NCI-H2227 treated with DMSO at 0.1 percent for 48 hours (cell line): ENCODE data around the gene TMC3.

Experiments used
- DNase-seq: peaks from one replicate; lab custom pipeline; 2025; lab: John Stamatoyannopoulos, UW

The TMC3 gene

DNA sequence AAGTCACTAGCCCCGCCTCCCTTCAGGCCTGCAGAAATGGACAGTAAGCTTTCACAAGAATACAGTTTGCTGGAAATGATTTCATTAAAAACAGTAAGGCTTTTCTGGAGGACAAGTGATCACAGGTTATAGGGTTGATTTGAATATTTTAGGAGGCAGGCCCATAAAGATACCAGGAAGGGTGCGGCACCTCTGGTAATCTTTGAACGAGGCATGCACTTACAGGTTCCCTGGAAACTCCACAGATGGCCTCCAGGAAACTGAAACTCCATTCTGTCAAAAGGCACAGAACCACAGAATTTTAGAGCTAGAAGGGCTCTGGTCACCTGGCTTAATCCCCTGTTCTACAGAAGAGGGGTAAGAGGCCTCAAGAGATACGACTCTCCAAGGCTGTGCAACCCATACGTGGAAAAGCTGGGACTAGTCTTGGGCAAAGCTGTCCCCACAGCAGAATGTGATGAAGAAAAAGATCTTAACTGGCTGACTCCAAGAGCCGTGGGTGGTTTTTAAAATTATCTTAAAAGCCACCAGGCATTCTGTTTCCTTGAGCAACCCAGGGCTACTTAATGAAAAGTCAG lies 51.2 kb downstream of the TMC3 start:
- DNase-seq, result no peak

DNA sequence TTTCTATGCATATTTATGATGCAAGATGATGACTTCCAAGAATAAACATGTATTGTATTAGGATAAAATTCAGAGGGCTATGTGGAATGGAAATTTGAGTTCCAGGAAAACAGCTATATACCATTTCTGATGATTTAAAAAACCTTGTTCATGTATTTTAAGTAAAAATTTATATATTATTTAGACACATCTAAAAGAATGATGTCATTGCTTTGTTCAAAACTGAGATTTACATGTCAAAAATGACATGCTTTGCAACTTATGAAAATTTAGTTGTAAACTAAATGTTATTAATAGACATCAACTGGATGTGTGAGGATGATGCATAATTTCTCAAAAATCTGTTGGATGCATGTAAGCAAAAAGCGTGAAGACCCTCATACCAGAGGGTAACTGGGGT lies 52.3 kb downstream of the TMC3 start:
- no peak for DNase-seq

DNA sequence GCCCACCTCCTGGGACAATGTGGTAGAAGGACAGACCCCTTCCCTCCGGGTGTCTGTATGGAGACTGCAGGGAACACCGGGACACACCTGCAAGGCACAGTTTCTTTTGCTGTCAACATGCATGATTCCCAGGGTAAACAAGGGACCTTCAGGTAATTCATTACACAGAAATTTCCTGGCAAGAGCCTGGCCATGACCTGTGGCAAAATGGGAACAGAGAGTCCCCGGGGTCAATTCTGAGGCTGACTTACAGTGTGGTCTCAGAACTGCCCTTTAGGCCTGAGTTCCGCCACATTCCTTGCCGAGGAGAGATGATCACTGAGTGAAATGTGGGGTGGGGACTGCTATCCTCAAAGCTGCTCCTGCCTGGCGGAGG lies 56.4 kb downstream of the TMC3 start:
- DNase-seq, result no peak

DNA sequence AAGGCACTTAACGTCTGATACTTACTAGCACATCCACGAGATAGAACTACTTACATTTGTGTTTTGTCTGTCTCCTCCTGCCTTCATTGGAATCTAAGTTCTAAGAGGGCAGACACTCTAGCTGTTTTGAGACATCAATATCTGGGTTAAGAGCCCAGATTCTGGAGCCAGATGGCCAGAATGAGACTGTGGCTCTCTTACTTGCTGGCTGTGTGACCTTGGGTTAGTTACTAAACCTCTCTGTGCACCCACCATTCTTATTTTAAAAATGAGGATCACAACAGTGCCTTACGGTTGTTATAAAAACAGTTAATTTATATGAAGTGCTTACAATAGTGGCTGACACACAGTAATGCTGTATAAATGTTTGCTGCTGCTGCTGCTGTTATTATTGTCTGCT lies 57.7 kb downstream of the TMC3 start:
- DNase-seq, result no peak

DNA sequence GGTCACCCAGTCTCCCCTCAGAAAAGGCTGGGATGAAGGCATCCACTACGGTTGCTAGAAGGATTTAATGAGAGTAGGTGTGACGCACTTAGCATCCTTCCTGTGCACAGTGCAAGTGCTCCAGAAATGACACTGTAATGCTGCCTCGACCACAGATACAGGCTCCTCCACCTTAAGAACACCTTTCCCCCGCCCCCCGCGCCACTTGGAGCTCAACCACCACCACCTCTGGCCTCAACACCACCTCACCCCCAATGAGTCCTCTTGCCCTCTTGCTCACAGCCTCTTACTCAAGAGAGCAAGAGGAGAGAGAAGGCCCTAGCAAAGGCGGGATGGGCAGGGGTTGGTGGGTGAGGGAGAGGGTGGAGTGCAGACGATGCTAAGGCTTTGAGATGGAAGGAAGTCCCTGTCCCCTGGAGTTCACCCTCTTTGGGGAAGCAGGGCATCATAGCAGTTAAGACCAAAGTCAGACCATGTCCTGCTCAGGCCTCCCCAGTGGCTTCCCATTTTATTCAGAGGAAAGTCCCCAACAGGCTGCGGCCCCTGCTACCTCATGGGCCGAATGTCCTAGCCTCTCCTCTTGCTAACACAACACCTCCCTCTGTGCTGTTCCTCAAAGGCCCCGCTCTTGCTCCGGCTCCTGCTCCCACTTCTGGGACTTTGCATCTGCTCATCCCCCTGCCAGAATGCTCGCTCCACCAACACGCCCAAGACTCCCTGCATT lies 58.4 kb downstream of the TMC3 start:
- DNase-seq, result no peak

DNA sequence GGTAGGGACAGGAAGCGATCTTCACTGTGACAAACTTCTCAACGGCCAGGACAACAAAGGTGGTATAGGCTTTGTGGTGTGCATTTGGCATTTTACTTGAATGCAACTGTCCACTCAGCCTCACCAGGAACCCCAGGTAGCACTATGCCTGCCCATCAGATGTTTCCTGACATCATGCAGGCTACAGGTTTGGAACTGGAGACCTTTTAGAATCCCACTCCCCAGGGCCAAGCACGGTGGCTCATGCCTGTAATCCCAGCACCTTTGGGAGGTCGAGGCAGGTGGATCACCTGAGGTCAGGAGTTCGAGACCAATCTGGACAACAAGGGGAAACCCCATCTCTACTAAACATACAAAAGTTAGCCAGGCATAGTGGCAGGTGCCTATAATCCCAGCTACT lies 59.6 kb downstream of the TMC3 start:
- no peak for DNase-seq

DNA sequence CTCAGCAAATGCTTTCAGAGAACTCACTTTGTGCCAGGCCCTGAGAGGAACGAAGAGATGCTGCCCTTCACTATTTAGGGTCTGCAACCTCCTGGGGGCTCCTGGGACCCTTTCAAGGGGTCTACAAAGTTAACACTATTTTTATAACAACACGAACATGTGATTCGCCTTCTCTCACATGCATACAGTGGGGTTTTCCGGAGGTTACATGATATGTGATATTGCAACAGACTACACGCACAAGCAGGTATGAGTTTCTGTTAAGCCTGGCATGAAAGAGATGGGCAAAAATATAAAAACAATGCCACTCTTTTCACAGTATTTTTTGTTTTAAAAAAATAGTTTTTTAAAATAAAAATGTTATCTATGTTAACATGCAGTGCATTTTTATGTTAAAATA lies 60.3 kb downstream of the TMC3 start:
- DNase-seq, result no peak

DNA sequence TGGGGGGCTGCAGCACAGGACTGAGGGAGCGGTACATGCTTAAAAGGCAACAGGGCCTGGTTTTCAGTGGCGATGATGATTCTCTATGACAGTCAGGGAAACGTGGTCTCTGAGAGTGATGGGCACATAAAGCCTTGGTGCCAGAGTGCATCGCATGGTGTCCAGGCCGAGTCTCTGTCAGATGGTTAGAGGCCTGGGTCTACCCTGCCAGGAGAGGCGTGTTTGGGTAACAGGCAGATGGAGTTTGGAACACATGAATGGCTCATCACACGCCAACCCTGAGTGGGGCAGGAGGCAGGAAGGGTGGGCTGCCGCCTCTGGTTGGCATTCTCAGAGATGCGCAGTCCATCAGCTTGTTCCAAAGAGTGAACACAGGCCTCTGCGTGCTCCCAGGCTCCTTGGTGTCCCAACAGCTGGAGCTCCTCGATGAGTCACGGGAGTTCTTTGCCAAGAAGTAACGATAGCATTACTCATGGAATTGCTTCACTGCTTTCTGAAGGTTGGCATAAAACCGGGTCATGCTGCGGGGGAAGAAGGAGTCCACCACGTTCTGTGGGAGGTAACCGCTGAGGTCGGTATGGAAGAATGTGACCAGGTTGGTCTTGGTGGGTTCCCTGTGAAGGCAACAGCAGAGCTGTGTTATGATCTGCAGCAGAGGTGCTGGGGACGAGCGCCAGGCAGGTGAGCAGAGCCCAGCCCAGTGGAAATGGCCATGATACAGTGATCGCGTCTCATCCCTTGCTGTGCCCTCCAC lies 61.0 kb downstream of the TMC3 start:
- no peak for DNase-seq

DNA sequence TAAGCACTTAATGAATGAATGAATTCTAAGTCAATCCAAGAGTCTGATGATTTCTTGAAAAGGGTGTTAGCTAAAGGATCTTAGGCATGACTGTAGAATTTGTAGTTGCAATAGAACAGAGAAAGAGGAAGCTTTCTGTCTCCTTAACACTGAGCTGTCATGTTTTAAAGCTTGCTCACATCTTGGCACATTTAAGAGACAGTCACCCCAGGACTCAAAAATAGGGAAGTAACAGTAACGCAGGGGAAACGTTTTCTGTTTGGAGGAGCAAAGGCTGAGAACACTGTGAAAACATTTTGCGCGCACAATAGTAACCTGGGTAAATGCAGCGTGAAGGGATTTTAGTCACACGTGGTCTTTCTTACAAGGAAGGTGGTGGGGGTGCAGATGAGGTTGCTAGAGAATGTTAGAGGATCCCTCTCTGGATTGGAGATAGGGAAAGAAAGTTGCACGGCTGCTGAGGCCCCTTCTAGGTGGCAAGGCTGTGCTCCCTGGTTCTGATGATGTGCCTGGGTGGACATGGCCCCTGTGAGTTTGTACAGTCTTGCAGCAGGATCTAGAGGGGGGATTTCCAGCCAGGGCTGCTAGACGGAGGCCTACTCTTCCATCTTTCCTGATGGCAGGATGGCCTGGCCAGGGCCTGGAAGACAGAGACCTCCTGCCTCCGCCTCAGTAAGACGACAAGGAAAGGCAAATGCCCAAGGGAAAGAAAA lies 62.1 kb downstream of the TMC3 start:
- DNase-seq, result no peak

DNA sequence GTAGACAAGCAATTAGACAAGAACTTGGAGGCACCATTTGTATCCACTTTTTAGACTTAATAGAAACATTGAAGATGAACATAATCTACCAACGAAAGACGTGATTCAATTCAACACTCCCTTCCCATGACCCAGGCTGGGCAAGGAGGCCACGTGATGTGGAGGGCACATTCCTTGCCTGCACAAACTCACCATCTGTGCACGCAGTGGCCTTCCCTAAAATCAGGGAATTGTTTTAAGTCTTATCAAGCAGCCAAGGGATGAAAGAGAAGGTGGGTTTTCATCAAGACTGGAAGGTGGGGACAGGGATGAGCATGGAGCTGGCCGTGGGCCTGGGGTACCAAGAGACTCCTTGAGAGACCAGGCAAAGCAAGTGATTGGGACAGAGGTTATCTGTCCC lies 63.5 kb downstream of the TMC3 start:
- no peak for DNase-seq

DNA sequence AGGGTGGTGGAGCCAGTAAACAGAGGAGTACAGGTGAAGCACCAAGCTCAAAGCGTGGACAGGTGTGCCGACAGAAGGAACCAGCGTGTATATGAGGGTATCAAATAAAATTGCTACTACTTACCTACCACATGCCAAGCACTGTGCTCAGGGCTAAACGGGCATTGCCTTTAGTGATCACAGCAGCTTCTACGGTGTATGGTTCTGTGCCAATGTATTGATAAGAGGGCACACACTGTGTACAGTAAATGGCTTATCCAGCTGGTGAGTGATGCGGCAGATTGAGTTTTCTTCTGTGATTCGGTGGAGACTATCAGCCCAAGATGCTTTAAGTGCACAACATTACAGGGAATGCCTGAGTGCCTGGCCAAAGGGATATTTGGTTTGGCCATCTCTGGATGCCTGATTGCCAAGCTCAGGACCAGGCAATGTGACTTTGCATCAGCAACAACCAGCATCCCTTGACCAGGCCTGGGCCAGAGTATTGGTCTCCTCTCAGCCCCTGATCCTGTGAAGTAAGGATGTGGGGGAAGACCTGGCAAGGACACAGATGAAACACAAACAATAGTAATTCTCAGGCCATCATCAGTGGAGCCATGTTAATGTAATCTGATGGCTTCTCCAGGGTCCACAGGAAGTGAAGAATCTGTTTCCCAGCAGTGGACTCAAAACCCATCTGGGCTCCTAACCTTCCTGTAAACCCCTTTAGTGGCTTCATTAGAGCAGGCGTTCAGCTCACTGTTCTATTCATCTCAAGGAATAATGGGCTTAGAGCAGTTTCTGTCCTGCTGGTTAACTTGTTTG lies 64.2 kb downstream of the TMC3 start:
- DNase-seq, result no peak

DNA sequence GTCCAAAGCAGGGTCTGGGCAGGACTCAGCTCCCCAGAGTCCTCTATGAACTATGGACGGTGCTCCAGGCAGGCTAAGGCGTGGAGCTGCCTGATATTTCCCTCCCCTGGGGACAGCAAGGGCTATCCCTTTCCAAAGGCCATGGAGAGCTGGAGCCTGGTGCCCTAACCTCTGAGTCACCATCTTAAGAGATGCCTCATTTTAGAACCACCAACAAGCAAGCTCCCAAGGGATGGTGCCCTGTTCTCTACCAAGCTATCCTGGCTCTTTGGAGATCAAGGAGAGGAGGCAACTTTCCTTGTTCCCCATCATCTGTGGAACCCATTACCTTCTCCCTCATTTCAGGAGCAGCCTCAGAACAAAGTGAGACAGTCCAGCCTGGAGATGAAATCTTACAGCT lies 65.8 kb downstream of the TMC3 start:
- no peak for DNase-seq

DNA sequence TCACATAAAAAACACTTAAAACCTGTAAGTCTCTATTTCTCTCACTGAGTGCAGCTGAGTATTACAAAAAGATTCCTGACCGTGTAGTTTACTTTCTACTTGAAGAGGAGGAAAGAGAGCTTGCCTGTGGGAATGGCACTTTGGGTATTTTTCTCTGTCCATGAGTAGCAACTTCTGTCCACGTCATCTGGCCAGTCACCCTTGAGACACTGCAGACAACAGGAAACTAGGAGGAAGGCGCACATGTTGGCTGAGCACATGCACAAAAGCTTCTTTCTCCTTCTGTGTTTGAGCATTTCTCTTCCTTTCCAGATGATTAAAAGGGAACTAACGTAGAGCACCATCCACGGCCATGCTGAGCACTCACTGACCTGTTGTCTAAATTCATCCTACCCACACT lies 69.8 kb downstream of the TMC3 start:
- no peak for DNase-seq

DNA sequence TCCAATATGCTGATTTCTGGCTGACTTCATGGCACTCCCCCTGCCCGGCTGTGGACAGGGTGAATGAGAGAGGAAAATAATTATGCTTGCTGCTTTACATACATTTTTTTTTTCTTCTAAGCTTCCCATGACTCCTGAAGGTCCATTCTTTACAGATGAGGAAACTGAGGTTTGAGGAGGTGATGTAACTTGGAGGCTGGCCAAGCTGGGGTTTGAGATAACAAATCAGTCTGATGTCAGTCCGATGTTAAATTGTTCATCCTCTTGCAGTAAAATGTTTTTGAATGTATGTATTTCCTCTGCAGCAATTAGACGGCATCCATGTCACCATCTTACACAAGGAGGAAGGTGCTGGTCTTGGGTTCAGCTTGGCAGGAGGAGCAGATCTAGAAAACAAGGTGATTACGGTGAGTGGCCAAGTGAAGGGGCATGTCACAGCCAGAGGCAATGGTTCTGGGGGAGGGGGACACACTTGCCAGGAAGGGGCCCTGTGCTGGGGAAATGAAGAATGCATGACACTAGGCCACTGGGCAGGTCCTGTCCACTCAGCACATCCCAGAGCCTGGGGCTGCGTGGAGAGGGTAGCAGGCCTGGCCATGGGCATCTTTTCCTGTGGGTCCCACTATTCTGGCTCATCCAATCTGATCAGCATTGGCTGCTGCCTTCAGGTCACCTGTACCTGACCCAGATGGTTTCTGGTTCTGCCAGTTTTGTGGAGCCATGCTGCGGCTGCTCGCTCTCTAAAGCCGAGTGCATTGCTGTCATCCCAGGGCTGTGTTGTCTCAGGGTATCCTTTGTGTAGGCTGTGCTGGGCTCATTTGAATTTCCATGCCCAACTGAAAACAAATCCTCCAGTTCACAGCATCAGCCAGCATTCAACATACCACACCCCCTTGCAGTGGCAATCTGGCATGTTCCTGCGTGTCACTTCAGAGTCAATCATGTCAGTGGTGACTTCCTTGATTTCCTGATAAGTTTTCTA lies 70.5 kb downstream of the TMC3 start:
- DNase-seq, result no peak

DNA sequence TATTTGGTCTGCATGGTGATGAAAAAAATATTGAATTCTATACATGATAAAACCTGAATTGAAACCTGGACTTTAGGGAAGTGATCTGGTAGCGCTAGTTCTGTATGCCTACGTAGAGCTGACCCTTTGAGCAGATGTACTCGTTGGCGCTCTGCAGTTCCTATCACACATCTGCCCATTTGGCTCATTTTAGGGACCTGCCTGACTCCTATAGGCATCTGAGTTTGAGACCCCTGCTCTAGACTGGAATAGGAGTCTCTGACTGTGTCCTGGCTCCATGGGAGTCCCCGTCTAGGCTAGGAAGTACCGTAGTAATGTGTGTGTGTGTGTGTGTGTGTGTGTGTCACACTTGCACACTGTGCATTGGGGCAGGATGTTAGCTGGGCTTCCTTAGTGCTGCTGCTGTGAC lies 71.3 kb downstream of the TMC3 start:
- no peak for DNase-seq

DNA sequence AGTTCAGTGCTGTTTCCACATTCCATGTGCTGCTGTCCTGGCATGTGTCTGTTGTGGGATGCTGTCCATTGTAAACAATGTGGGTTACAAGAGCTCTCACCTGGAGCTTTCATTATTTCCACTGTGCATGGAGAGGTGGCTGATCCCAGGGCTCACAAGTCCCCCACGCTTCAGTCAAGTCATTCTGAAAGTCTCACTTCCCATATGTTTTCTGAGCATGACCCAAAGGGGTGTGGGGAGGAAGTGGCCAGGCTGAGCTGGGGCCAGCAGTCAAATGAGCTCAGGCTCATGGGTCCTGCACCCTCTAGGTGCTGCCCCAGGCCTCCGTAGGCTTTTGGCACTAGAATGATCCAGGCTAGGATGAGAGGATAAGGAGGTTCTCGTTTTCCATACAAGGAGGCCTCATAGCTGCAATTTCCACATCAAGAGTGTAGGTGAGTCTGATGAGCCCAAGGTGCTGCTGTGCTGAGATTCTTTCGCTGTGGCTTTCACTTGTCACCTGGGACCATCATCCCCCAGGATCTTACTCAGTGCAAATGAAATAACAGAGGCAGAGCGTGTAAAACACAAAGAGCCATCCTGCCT lies 72.1 kb downstream of the TMC3 start:
- DNase-seq, result no peak

DNA sequence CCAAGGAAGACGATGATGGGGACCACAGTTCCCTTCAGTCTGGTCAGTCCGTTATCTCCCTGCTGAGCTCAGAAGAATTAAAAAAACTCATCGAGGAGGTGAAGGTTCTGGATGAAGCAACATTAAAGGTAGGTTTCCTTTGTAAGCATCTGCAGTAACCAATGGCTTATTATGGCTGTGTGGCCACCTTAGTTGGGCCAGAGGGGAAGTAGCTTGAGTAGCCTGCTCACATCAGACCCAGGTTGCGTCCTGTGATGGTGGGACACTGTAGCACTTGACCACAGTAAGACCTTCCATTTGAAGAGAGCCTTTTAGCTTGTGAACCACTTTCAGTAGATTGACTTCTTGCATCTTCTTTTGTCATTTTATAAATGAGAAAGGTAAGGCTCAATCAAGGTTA lies 72.6 kb downstream of the TMC3 start:
- DNase-seq, result no peak

DNA sequence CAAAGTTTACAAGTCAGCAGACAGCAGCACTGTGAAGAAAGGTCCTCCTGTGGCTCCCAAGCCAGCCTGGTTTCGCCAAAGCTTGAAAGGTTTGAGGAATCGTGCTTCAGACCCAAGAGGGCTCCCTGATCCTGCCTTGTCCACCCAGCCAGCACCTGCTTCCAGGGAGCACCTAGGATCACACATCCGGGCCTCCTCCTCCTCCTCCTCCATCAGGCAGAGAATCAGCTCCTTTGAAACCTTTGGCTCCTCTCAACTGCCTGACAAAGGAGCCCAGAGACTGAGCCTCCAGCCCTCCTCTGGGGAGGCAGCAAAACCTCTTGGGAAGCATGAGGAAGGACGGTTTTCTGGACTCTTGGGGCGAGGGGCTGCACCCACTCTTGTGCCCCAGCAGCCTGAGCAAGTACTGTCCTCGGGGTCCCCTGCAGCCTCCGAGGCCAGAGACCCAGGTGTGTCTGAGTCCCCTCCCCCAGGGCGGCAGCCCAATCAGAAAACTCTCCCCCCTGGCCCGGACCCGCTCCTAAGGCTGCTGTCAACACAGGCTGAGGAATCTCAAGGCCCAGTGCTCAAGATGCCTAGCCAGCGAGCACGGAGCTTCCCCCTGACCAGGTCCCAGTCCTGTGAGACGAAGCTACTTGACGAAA lies 74.3 kb downstream of the TMC3 start:
- no peak for DNase-seq

DNA sequence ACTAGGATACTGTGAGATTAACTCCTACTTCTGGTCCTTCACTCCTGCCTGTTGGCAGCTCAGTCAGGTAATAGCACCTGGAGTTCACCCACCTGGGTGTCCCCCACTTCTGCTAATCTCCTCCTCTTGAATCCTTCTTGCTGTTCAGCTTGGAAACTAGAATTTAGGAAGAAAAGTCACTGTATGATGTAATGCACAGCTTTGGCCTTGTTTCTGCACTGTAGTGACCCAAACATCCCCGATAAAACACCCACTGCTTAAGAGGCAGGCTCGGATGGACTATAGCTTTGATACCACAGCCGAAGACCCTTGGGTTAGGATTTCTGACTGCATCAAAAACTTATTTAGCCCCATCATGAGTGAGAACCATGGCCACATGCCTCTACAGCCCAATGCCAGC lies 74.9 kb downstream of the TMC3 start:
- DNase-seq, result no peak

DNA sequence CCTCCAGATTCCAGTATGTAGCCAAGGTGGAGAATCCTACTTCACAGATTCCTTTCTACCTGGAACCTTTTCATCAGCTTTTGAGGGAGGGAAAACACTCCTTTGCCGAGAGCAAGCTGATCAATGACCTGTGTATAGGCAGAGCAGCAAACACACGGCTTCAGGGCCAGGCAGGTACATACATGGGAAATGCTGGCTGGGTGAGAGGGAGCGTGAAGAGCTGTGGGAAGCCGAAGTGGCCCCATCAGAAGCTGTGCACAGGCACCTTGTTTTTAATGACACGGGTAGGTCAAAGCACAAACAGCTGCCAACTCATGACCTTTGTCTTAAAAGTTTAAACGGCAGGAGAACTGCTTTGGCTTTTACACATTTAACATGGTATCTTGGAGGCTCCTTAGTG lies 75.4 kb downstream of the TMC3 start:
- DNase-seq, result no peak
